HL-60 (cell line): ENCODE data around the gene AMFR.

ENCODE experiments used
- DNase-seq, 2 experiments: peaks; one replicate each; pipeline ENCODE4 v3.0.0-alpha.2; 2010 to 2020; ENCODE audit warnings: low read depth in 1 of 2, low spot score in 1 of 2
- H3K27ac ChIP-seq: fragments of 250-450 bp; sonication (Bioruptor Pico); replicated peaks from 2 replicates; pipeline ENCODE4 v1.5.1; 2020; ENCODE audit warnings: mild to moderate bottlenecking, moderate library complexity
- H3K27me3 ChIP-seq: fragments of 250-450 bp; sonication (Bioruptor Pico); 2 replicates; pipeline ENCODE4 v1.5.1; 2021; ENCODE audit warnings: mild to moderate bottlenecking, moderate library complexity; ENCODE audit not compliant: insufficient read depth, poor library complexity, severe bottlenecking
- H3K4me3 ChIP-seq: replicated peaks from 2 replicates; pipeline ENCODE4 v1.5.1; 2011; ENCODE audit warnings: mild to moderate bottlenecking, control low read depth, low read length; ENCODE audit not compliant: insufficient read depth
- GABPA ChIP-seq: IDR thresholded peaks from 2 replicates; pipeline ENCODE4 v1.6.1; 2012; ENCODE audit warnings: low read depth
- POLR2AphosphoS5 ChIP-seq: IDR thresholded peaks from 2 replicates; pipeline ENCODE4 v1.6.1; 2012; ENCODE audit warnings: low read depth
- SPI1 ChIP-seq: IDR thresholded peaks from 2 replicates; pipeline ENCODE4 v1.6.1; 2012; ENCODE audit warnings: low read depth, mild to moderate bottlenecking, borderline replicate concordance
- TF ChIP-seq, protein P1 (sequence below): IDR thresholded peaks from 2 replicates; pipeline ENCODE4 v1.6.1; 2012; ENCODE audit warnings: low read depth; ENCODE audit not compliant: insufficient replicate concordance
- TF ChIP-seq, protein P2 (sequence below): IDR thresholded peaks from one replicate; pipeline ENCODE4 v1.5.1; 2011; ENCODE audit warnings: low read length, control low read depth, inconsistent platforms; ENCODE audit not compliant: insufficient read depth

Gene AMFR

DNA sequence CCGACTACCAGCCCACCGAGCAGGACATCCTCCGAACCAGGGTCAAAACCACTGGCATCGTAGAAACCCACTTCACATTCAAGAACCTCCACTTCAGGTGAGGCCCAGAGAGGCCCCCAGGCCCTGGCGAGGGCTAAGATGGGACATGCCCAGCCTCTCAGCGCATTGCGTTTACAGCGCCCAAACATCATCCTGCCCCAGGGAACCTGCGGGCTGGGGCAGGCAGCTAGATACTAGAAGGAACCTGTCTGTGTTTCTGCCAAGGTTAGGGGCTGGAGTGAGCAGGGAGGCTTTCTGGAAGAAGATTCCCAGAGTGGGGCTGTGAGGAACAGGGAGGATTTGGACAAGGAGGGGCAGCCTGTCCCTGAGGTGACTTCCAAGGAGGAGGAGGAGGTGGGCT, 90.6 kb downstream of the AMFR start:
- Histone ChIP-seq H3K4me3 (no peak overlapping the region), H3K27ac (no peak overlapping the region), H3K27me3 (no peaks in the 10 kb centered on the region)
- no peak for DNase-seq
- TF ChIP-seq POLR2AphosphoS5 (no peak), SPI1 (no peak), GABPA (no peak)
- TF ChIP-seq, protein P1, sequence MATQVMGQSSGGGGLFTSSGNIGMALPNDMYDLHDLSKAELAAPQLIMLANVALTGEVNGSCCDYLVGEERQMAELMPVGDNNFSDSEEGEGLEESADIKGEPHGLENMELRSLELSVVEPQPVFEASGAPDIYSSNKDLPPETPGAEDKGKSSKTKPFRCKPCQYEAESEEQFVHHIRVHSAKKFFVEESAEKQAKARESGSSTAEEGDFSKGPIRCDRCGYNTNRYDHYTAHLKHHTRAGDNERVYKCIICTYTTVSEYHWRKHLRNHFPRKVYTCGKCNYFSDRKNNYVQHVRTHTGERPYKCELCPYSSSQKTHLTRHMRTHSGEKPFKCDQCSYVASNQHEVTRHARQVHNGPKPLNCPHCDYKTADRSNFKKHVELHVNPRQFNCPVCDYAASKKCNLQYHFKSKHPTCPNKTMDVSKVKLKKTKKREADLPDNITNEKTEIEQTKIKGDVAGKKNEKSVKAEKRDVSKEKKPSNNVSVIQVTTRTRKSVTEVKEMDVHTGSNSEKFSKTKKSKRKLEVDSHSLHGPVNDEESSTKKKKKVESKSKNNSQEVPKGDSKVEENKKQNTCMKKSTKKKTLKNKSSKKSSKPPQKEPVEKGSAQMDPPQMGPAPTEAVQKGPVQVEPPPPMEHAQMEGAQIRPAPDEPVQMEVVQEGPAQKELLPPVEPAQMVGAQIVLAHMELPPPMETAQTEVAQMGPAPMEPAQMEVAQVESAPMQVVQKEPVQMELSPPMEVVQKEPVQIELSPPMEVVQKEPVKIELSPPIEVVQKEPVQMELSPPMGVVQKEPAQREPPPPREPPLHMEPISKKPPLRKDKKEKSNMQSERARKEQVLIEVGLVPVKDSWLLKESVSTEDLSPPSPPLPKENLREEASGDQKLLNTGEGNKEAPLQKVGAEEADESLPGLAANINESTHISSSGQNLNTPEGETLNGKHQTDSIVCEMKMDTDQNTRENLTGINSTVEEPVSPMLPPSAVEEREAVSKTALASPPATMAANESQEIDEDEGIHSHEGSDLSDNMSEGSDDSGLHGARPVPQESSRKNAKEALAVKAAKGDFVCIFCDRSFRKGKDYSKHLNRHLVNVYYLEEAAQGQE, result no peak
- TF ChIP-seq, protein P2, sequence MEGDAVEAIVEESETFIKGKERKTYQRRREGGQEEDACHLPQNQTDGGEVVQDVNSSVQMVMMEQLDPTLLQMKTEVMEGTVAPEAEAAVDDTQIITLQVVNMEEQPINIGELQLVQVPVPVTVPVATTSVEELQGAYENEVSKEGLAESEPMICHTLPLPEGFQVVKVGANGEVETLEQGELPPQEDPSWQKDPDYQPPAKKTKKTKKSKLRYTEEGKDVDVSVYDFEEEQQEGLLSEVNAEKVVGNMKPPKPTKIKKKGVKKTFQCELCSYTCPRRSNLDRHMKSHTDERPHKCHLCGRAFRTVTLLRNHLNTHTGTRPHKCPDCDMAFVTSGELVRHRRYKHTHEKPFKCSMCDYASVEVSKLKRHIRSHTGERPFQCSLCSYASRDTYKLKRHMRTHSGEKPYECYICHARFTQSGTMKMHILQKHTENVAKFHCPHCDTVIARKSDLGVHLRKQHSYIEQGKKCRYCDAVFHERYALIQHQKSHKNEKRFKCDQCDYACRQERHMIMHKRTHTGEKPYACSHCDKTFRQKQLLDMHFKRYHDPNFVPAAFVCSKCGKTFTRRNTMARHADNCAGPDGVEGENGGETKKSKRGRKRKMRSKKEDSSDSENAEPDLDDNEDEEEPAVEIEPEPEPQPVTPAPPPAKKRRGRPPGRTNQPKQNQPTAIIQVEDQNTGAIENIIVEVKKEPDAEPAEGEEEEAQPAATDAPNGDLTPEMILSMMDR, result no peak

DNA sequence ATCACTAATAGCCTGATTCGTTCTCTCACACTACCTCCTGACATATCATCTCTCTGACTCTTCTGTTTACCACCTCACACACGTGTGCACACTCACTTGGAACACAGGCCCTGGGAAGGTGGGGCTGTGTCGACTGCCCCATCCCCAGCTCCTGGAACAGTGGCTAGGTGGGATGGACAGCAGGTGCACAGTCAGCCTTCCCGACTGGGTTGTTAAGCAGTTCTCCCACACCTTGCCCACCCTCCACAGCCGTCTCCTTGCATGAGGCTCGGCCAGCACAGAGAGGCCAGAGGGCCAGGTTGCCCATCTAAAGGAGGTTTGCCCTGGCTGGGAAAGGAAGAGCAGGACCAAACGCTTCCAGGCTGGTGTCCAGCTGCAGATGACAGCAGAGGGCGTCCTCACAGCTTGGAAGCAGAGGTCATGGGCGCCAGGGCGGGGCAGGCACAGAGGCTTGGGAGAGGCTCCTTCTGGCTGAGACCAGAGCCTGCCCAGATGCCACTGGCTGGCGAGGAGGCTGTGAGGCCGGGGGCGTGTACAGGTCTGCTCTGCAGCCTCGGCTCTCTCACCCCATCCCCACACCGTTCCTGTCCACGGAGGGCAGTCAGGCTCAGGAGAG, 92.8 kb downstream of the AMFR start:
- H3K27ac ChIP-seq, result no peak overlapping the region
- no peak for DNase-seq
- no peak overlapping the region for H3K4me3 ChIP-seq
- TF ChIP-seq SPI1 (no peak), POLR2AphosphoS5 (no peak), GABPA (no peak)
- TF ChIP-seq, protein P1, result no peak
- TF ChIP-seq, protein P2, result no peak
- H3K27me3 ChIP-seq, result no peaks in the 10 kb centered on the region

DNA sequence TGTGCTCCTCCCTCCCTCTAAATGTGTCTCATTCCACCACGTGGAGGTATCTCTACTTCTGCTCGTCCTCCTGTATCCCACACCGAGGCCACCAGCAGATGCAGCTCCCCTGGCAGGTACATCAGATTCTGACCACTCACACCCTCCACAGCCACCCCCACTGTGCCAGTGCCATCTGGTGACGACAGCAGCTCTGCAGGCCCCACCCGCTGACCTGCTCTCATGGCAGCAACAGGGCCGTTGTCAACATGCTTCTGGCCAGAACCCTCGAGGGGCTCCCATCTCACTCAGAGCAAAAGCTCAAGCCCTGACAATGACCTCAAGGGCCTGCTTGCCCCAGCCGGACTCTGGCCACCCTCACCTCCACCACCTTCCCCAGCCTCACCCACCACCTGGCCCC, 93.4 kb downstream of the AMFR start:
- H3K27ac ChIP-seq, result no peak overlapping the region
- H3K4me3 ChIP-seq, result no peak overlapping the region
- TF ChIP-seq, protein P2, result no peak
- TF ChIP-seq GABPA (no peak), POLR2AphosphoS5 (no peak), SPI1 (no peak)
- TF ChIP-seq, protein P1, result no peak
- no peaks in the 10 kb centered on the region for H3K27me3 ChIP-seq
- no peak for DNase-seq
